ENCODE results near the gene AMBRA1.

Gene AMBRA1

DNA sequence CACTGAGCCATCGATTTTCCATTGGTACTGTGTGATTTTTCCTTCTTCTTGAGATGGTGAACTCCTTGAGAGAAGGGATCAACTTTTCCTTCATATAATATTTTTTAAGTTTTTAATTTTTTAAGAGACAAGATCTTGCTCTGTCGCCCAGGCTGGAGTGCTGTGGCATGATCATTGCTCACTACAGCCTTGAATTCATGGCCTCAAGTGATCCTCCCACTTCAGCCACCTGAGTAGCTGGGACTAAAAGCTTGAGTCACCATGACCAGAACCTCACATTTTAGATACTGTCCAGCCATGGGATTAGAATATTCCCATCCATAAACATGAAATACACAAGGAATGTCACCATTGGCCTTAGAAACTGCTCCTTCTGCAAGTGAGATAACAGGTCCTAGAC lies 135.3 kb downstream of the AMBRA1 start:
- Mint-ChIP-seq H3K27ac (no peak overlapping the region), H3K27me3 (no peaks in the 10 kb centered on the region), H3K36me3 (peaks cover 11 to 13% of the 10 kb centered on the region in 2 donors), H3K4me1 (peaks cover 2 to 9% of the 10 kb centered on the region in 2 donors), H3K9me3 (no peaks in the 10 kb centered on the region), H3K4me3 (no peak overlapping the region)
- no peak for ATAC-seq (replicated peaks)
- no peak for DNase-seq

DNA sequence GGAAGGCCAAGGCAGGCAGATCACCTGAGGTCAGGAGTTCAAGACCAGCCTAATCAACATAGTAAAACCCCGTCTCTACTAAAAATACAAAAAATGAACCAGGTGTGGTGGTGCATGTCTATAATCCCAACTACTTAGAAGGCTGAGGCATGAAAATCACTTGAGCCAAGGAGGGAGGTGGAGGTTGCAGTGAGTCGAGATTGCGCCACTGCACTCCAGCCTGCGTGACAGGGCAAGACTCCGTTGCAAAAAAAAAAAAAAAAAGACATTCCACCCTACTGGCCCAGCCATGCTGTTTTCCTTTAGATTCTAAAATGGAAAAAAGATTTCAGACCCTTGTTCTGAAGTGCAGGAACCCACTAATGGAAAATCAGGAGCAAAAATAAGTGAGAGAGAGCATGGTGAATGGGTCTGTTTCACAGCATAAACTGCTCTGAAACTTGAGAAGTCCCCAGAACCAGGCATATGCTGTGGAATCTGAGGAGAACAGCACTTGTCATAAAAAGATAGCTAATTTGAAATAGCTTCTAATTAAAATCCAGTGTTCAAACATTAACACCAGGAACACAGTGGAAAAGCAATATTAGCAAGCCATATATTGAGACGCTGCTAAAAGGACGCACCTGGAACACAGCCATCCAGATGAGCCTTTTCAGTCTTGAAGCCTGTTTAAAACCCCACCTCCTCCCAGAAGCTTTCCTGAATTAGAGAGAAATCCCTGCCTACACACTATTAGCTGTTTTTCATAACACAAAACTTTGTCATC lies 136.0 kb downstream of the AMBRA1 start:
- no peaks in the 10 kb centered on the region for H3K9me3 Mint-ChIP-seq
- H3K36me3 Mint-ChIP-seq, result peaks cover 10 to 11% of the 10 kb centered on the region in 2 donors
- H3K4me1 Mint-ChIP-seq, result peaks cover 6 to 15% of the 10 kb centered on the region in 2 donors
- H3K27ac Mint-ChIP-seq, result no peak overlapping the region
- ATAC-seq (replicated peaks), result no peak
- H3K27me3 Mint-ChIP-seq, result no peaks in the 10 kb centered on the region
- DNase-seq, result no peak
- H3K4me3 Mint-ChIP-seq, result no peak overlapping the region

GRCh38 chr11:46457021-46457420 lies 136.8 kb downstream of the AMBRA1 start:
- Mint-ChIP-seq H3K4me3 (no peak overlapping the region), H3K4me1 (peaks cover 6 to 20% of the 10 kb centered on the region in 2 donors), H3K9me3 (no peaks in the 10 kb centered on the region), H3K36me3 (peaks cover 10 to 11% of the 10 kb centered on the region in 2 donors), H3K27ac (no peak overlapping the region), H3K27me3 (no peaks in the 10 kb centered on the region)
- DNase-seq (no peak), ATAC-seq (replicated peaks) (no peak)

- ATAC-seq (replicated peaks) (no peak), DNase-seq (no peak)
- Mint-ChIP-seq H3K9me3 (no peaks in the 10 kb centered on the region), H3K36me3 (peaks cover 10 to 11% of the 10 kb centered on the region in 2 donors), H3K27me3 (no peaks in the 10 kb centered on the region), H3K4me3 (no peak overlapping the region), H3K4me1 (peaks cover 11 to 26% of the 10 kb centered on the region in 2 donors), H3K27ac (no peak overlapping the region)
Observed at GRCh38 chr11:46456269-46457001, 137.4 kb downstream of the AMBRA1 start.

GRCh38 chr11:46455834-46456233 lies 138.0 kb downstream of the AMBRA1 start:
- Mint-ChIP-seq H3K27ac (no peak overlapping the region), H3K9me3 (no peaks in the 10 kb centered on the region), H3K4me3 (no peak overlapping the region), H3K36me3 (peaks cover 11 to 12% of the 10 kb centered on the region in 2 donors), H3K27me3 (no peaks in the 10 kb centered on the region), H3K4me1 (peaks cover 12 to 32% of the 10 kb centered on the region in 2 donors)
- no peak for DNase-seq
- ATAC-seq (replicated peaks), result no peak

DNA sequence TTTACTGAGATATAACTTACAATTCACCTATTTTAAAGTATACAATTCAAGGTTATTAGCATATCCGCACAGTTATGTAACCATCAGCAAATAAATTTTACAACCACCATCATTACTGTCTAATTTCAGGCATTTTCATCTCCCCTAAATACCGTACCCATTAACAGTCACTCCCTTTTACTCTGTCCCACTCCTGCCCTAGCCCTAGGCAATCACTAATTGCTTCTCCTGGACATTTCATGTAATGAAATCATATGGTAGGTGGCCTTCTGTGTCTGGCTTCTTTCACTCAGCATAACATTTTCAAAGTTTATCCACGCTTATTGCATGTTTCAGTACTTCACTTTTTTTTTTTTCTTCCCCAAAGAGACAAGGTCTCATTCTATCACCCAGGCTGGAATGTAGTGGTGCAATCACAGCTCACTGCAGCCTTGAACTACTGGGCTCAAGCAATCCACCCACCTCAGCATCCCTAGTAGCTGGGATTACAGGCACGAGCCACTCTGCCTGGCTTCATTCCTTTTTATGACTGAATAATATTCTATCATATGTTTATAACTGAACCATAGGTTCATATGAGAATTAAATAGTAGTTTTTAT lies 140.8 kb downstream of the AMBRA1 start:
- Mint-ChIP-seq H3K4me3 (no peak overlapping the region), H3K4me1 (peaks cover 15 to 44% of the 10 kb centered on the region in 2 donors), H3K9me3 (no peaks in the 10 kb centered on the region), H3K27ac (no peak overlapping the region), H3K27me3 (no peaks in the 10 kb centered on the region), H3K36me3 (peaks cover 19 to 25% of the 10 kb centered on the region in 2 donors)
- ATAC-seq (replicated peaks), result no peak
- DNase-seq, result no peak

- peak; percentile 72 to 87 for ATAC-seq (replicated peaks)
- H3K4me1 Mint-ChIP-seq, result peaks cover 20 to 46% of the 10 kb centered on the region in 2 donors
- H3K9me3 Mint-ChIP-seq, result no peaks in the 10 kb centered on the region
- peaks cover 19 to 25% of the 10 kb centered on the region in 2 donors for H3K36me3 Mint-ChIP-seq
- no peaks in the 10 kb centered on the region for H3K27me3 Mint-ChIP-seq
- peak overlapping the region; percentile 53 for H3K27ac Mint-ChIP-seq
- H3K4me3 Mint-ChIP-seq, result no peak overlapping the region
- no peak for DNase-seq
Observed at GRCh38 chr11:46451759-46452158, 142.1 kb downstream of the AMBRA1 start.

DNA sequence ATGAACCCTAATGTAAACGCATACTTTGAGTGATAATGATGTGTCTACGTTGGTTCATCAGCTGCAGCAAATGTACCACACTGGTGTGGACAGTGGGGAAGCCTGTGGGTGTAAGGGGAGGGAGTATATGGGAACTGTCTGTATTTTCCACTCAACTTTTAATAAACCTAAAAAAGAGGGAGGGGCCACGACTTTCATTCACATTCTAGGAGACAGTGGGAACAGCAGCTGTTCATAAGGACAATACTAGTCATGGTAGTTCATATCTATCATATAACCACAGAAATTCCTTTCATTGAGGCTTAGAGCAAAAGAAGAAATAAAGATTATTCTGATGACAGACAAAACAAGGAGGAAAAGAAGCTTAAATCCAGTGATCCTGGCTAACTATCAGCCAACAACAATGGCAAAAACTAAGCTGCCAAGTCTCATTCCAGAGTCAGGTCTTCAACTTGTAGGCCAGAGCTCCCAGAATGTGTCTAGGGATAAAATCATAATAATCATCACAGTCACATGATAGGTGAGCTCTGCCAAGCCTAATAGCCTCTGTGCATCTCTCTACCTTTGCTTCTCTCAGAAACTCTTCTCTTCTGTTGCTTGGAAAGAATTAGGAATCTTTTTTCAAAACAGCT lies 142.9 kb downstream of the AMBRA1 start:
- H3K4me1 Mint-ChIP-seq, result peaks cover 20 to 42% of the 10 kb centered on the region in 2 donors

GRCh38 chr11:46447544-46447943 lies 146.3 kb downstream of the AMBRA1 start:
- Mint-ChIP-seq H3K9me3 (no peaks in the 10 kb centered on the region), H3K27me3 (no peaks in the 10 kb centered on the region), H3K4me1 (peaks cover 18 to 37% of the 10 kb centered on the region in 2 donors), H3K27ac (no peak overlapping the region), H3K36me3 (peaks cover 11 to 36% of the 10 kb centered on the region in 2 donors), H3K4me3 (no peak overlapping the region)
- ATAC-seq (replicated peaks), result no peak
- no peak for DNase-seq

More for the DNA sequence above, 142.9 kb downstream of the AMBRA1 start:
- H3K27me3 Mint-ChIP-seq, result no peaks in the 10 kb centered on the region
- H3K4me3 Mint-ChIP-seq, result no peak overlapping the region
- DNase-seq (no peak), ATAC-seq (replicated peaks) (no peak)
- H3K27ac Mint-ChIP-seq, result peak overlapping the region; percentile 57
- no peaks in the 10 kb centered on the region for H3K9me3 Mint-ChIP-seq
- peaks cover 18 to 25% of the 10 kb centered on the region in 2 donors for H3K36me3 Mint-ChIP-seq

- DNase-seq (no peak), ATAC-seq (replicated peaks) (no peak)
- no peaks in the 10 kb centered on the region for H3K9me3 Mint-ChIP-seq
- H3K27me3 Mint-ChIP-seq, result no peaks in the 10 kb centered on the region
- no peak overlapping the region for H3K4me3 Mint-ChIP-seq
- H3K36me3 Mint-ChIP-seq, result peaks cover 24 to 48% of the 10 kb centered on the region in 2 donors
- peak overlapping the region; percentile 31 for H3K27ac Mint-ChIP-seq
- H3K4me1 Mint-ChIP-seq, result peaks cover 11 to 23% of the 10 kb centered on the region in 2 donors
Observed at GRCh38 chr11:46445920-46446771, 147.7 kb downstream of the AMBRA1 start.

- DNase-seq (no peak), ATAC-seq (replicated peaks) (no peak)
- peaks cover 21 to 48% of the 10 kb centered on the region in 2 donors for H3K36me3 Mint-ChIP-seq
- no peaks in the 10 kb centered on the region for H3K9me3 Mint-ChIP-seq
- H3K4me1 Mint-ChIP-seq, result peaks cover 11 to 18% of the 10 kb centered on the region in 2 donors
- no peaks in the 10 kb centered on the region for H3K27me3 Mint-ChIP-seq
- H3K27ac Mint-ChIP-seq, result no peak overlapping the region
- no peak overlapping the region for H3K4me3 Mint-ChIP-seq
Observed at GRCh38 chr11:46445192-46445919, 148.5 kb downstream of the AMBRA1 start.

GRCh38 chr11:46444305-46444704 lies 149.5 kb downstream of the AMBRA1 start:
- DNase-seq, result no peak
- H3K4me1 Mint-ChIP-seq, result peaks cover 11 to 18% of the 10 kb centered on the region in 2 donors
- no peak overlapping the region for H3K4me3 Mint-ChIP-seq
- no peaks in the 10 kb centered on the region for H3K9me3 Mint-ChIP-seq
- peaks cover 21 to 44% of the 10 kb centered on the region in 2 donors for H3K36me3 Mint-ChIP-seq
- no peak overlapping the region for H3K27ac Mint-ChIP-seq
- ATAC-seq (replicated peaks), result no peak
- no peaks in the 10 kb centered on the region for H3K27me3 Mint-ChIP-seq

GRCh38 chr11:46438211-46438610 lies 155.6 kb downstream of the AMBRA1 start:
- no peak overlapping the region for H3K27ac Mint-ChIP-seq
- H3K4me1 Mint-ChIP-seq, result no peaks in the 10 kb centered on the region
- no peak for DNase-seq
- H3K36me3 Mint-ChIP-seq, result peaks cover 42 to 59% of the 10 kb centered on the region in 2 donors
- ATAC-seq (replicated peaks), result no peak
- no peak overlapping the region for H3K4me3 Mint-ChIP-seq
- H3K27me3 Mint-ChIP-seq, result no peaks in the 10 kb centered on the region
- H3K9me3 Mint-ChIP-seq, result no peaks in the 10 kb centered on the region

All from stimulated activated naive B cell treated with anti-CD40 and anti-IgM and Interleukin-4, amounts not matched to agents 10 μg/mL and 1 μg/mL and 100 μg/mL, for 72 hours (primary cell).